Eye (tissue), 1 donor: Measurements from ENCODE around the gene MYOM3.
"Not testable (repeated sequence)": the region's sequence is repeated elsewhere in the genome, so short reads cannot be mapped to it uniquely, and the experiment has no call there.

Experiments used
- DNase-seq: peaks from one replicate; pipeline ENCODE4 v3.0.0-alpha.2; 2015

The MYOM3 gene

DNA sequence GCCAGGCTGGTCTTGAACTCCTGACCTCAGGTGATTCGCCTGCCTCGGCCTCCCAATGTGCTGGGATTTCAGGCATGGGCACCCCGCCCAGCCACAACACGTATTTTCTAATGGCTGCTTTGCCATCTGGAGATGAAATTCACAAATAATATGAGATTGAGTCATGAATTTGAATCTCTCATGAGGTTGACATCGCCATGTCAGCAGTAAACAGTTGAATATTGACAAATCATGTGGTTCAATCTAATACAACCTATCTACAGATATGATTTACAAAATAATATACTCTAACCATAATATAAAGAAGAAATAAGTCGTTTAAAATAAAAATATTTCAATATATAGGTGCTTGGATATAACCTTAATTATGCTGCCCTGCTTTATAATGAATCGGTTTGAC is 42.1 kb downstream of the MYOM3 start:
- no peak for DNase-seq

DNA sequence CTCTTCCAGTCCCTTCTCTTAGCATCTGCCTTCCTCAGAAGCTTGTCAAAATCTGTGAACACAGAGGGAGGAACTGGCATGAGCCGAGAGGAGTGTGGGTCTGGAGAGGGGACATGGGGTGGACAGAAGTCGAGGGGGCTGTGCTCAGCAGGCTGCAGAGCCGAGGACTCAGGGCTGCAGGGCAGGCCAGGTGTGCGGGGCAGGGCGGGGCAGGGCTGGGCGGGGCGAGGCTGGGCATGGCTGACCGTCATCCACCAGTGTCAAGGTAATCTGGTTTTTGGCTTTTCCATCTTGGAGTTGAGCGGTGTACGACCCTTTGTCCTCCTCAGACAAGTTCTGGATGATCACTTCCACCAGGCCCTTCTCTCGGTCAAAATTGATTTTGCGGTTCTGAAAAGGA is 44.0 kb downstream of the MYOM3 start:
- DNase-seq, result no peak

DNA sequence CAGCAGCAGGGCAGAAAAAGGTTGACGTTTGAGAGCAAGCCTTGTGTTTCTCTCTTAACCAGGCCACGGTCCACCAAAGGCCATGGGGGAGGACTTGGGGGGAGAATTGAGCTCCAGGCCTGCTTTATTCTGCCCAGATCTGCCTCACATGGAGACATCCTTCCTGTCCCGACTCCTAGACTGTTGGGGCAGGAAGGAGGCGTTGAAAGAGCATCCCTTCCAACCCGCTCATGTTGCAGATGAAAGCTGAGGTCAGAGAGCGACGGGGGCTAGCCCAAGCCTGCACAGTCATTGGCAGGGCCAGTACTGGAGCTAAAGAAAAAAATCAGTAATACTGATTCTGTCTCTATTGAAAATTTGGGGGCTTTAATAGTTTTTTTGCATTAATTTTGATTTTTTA is 46.6 kb downstream of the MYOM3 start:
- no peak for DNase-seq

- DNase-seq, result no peak
These were observed 49.7 kb downstream of the MYOM3 start for GRCh38 chr1:24062221-24062620.

DNA sequence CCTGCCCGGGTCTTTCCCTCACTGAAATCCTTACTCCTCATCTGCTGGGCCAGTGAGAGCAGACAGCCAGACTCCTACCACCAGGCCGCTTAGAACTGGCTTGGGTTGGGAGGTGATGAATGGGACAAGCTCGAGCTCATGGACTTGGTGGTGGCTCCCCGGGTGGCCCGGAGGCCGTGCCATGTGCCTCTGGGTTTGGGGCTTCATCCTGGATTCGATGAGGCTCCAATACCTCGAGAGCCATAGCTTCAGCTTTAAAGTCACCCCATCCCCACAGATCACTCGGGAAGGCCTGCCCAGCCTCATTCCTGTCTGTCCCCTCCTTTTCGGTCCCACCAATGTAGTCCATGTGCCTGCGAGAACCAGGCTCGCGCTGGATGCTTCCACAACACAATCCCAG is 51.5 kb downstream of the MYOM3 start:
- DNase-seq, result no peak

GRCh38 chr1:24058671-24059455 is 53.1 kb downstream of the MYOM3 start:
- DNase-seq, result no peak

DNA sequence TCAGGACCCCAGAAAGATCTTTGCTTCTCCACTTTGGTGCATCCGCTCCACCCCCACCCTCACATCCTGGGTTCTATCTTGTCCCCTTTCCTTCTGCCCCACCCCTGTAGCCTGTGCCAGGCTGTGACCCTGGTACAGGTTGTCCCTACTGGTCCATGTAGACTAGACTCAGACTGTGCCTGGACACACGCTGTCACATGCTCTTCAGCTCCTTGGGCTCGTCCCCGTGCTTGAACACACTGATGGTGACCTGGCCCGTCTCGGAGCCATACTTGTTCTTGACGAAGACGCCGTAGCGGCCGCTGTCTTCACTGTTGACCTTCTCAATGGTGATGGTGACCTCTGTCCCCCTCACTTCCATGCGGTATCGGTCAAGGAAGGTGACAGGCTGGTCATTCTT is 54.8 kb downstream of the MYOM3 start:
- no peak for DNase-seq

GRCh38 chr1:24055681-24056080 is 56.3 kb downstream of the MYOM3 start:
- no peak for DNase-seq

GRCh38 chr1:24052220-24052619 is 59.7 kb downstream of the MYOM3 start:
- DNase-seq, result no peak

DNA sequence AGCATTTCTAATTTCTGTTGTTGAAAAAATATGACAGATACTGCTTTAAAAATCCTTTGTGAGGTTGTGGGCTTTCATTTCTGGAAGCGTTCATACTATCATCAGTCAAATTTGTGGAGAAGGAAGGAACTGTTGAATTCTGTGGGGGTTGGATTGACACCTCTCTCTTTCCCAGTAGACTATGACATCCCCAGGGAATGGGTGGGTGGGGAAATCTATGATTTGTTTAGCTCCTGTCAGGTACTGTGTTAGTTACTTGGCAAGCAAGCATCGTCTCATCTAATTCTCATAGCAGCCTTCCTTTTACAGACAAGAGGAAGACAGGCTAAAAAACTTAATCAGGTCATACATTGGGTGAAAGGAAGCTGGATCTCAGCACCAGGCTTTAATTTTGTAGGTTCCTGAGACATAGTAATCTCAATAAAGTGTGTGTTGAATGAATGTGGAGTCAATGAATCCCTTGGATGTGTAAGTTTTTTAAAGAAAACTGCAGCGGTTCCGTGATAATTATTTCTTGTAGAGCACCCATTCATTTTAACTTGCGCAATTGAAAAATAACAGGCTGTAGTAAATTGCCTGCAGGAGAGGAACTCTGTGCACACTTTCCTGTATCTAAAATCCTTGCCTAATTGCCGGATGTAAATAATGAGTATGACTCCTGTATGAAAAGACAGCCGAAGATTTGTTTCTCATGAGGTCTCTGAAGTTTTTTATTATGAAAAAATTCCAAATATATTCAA is 60.6 kb downstream of the MYOM3 start:
- DNase-seq, result no peak

- DNase-seq, result no peak
These were observed 62.2 kb downstream of the MYOM3 start for GRCh38 chr1:24049733-24050132.

GRCh38 chr1:24048894-24049293 is 63.0 kb downstream of the MYOM3 start:
- not testable (repeated sequence) for DNase-seq

DNA sequence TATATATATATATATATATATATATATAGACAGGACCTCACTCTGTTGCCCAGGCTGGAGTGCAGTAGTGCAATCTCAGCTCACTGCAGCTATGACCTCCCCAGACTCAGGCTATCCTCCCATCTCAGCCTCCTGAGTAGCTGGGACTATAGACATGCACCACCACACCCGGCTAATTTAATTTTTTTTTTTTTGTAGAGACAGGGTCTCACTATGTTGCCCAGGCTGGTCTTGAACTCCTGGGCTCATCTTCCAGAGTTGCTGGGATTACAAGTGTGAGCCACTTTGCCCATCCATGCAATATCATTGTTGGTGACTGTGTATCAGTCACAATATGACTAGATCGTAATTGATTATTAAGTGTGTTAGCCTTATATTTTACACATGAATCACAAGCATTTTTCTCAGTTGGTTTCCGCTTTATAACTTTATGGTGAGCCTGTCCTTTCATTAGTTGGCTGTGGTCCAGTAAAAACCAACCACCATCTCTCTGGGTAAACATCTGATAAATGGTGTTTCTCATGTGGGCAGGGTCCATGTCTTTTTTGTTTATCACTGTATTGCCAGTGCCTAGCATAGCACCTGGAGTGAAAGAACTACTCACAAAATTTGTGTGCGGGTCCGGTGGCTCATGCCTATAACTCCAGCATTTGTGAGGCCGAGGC is 63.6 kb downstream of the MYOM3 start:
- DNase-seq, result no peak

DNA sequence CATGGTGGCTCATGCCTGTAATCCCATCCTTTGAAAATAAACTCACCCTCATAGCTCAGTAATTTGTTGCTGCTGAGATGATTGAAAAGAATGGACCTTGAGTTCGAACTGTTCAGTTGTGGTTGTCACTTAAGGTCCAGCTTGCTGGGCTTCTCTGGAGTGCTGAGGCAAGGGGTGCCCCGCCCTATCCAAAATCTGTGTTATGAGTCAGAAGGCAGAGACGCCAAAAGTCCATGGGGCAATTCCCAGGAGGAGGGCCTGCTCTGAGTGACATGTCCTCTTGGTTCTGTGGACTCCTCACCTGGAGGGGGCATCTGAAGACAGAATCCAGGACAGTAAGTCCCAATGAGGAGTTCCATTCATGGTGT is 64.8 kb downstream of the MYOM3 start:
- DNase-seq, result no peak

- DNase-seq, result no peak
These were observed 66.2 kb downstream of the MYOM3 start for GRCh38 chr1:24045771-24046170.

- DNase-seq, result not testable (repeated sequence)
These were observed 67.3 kb downstream of the MYOM3 start for GRCh38 chr1:24044672-24045071.

GRCh38 chr1:24043345-24044032 is 68.4 kb downstream of the MYOM3 start:
- no peak for DNase-seq

- no peak for DNase-seq
These were observed 69.6 kb downstream of the MYOM3 start for GRCh38 chr1:24042315-24042714.

- peak; percentile 65 for DNase-seq
These were observed 75.8 kb downstream of the MYOM3 start for GRCh38 chr1:24036088-24036487.

GRCh38 chr1:24032981-24033380 is 79.0 kb downstream of the MYOM3 start:
- DNase-seq, result no peak

- DNase-seq, result not testable (repeated sequence)
These were observed 80.9 kb downstream of the MYOM3 start for GRCh38 chr1:24030976-24031516.

DNA sequence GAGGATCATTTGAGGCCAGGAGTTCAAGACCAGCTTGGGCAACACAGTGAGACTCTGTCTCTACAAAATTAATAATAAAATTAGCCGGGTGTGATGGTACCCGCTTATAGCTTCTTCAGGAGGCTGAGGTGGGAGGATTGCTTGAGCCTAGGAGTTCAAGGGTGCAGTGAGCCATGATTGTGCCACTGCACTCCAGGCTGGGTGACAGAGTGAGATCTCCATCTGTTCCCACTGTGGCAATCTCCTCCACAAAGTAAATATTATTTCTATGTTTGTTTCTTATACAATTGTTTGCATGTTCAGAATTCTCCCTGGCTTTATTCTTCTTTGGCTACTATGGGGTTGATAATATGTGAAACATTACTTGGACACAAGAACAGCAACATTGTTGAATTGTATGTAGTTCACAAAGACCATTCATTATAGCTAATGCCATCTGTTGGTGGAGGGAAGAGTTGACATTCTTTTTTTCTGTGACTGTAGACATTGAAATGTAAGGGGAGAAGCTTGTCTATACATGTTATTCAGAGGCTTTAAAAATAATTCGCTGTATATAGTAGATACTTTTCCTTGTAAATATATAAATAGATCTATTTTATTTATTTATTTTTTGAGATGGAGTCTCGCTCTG is 84.0 kb downstream of the MYOM3 start:
- DNase-seq, result peak; percentile 51
